ENCODE results near the gene ATP6V1C2.

Gene ATP6V1C2

GRCh38 chr2:10707831-10708230 is 13.6 kb upstream of the ATP6V1C2 start:
- Histone ChIP-seq H3K27ac (ENCODE audit: low read length) (no peak overlapping the region), H3K9ac (ENCODE audit: low read length) (no peak overlapping the region), H3K4me1 (ENCODE audit: control insufficient read depth, low read depth, low read length) (no peaks in the 10 kb centered on the region), H3K4me3 (ENCODE audit: low read length) (no peak overlapping the region), H3K36me3 (ENCODE audit: control insufficient read depth, low read depth, low read length) (no peaks in the 10 kb centered on the region), H3K9me3 (ENCODE audit: control insufficient read depth, low read depth, low read length) (no peaks in the 10 kb centered on the region), H3K27me3 (ENCODE audit: control insufficient read depth, insufficient read depth, low read length) (no peaks in the 10 kb centered on the region)

GRCh38 chr2:10709290-10709939 is 12.0 kb upstream of the ATP6V1C2 start:
- Histone ChIP-seq H3K9ac (ENCODE audit: low read length) (no peak overlapping the region), H3K27ac (ENCODE audit: low read length) (no peak overlapping the region), H3K9me3 (ENCODE audit: control insufficient read depth, low read depth, low read length) (no peaks in the 10 kb centered on the region), H3K27me3 (ENCODE audit: control insufficient read depth, insufficient read depth, low read length) (no peaks in the 10 kb centered on the region), H3K4me1 (ENCODE audit: control insufficient read depth, low read depth, low read length) (no peaks in the 10 kb centered on the region), H3K4me3 (ENCODE audit: low read length) (no peak overlapping the region), H3K36me3 (ENCODE audit: control insufficient read depth, low read depth, low read length) (no peaks in the 10 kb centered on the region)

GRCh38 chr2:10712185-10712809 is 9.1 kb upstream of the ATP6V1C2 start:
- no peak overlapping the region for H3K4me3 ChIP-seq (ENCODE audit: low read length)
- no peaks in the 10 kb centered on the region for H3K9me3 ChIP-seq (ENCODE audit: control insufficient read depth, low read depth, low read length)
- H3K9ac ChIP-seq (ENCODE audit: low read length), result no peak overlapping the region
- no peak overlapping the region for H3K27ac ChIP-seq (ENCODE audit: low read length)
- peaks cover 2% of the 10 kb centered on the region for H3K27me3 ChIP-seq (ENCODE audit: control insufficient read depth, insufficient read depth, low read length)
- no peaks in the 10 kb centered on the region for H3K36me3 ChIP-seq (ENCODE audit: control insufficient read depth, low read depth, low read length)
- H3K4me1 ChIP-seq (ENCODE audit: control insufficient read depth, low read depth, low read length), result no peaks in the 10 kb centered on the region

GRCh38 chr2:10716581-10716980 is 4.8 kb upstream of the ATP6V1C2 start:
- H3K9me3 ChIP-seq (ENCODE audit: control insufficient read depth, low read depth, low read length), result no peaks in the 10 kb centered on the region
- H3K27ac ChIP-seq (ENCODE audit: low read length), result no peak overlapping the region
- H3K4me1 ChIP-seq (ENCODE audit: control insufficient read depth, low read depth, low read length), result peaks cover 5% of the 10 kb centered on the region
- H3K36me3 ChIP-seq (ENCODE audit: control insufficient read depth, low read depth, low read length), result no peaks in the 10 kb centered on the region
- H3K4me3 ChIP-seq (ENCODE audit: low read length), result no peak overlapping the region
- no peak overlapping the region for H3K9ac ChIP-seq (ENCODE audit: low read length)
- H3K27me3 ChIP-seq (ENCODE audit: control insufficient read depth, insufficient read depth, low read length), result peaks cover 42% of the 10 kb centered on the region

- no peaks in the 10 kb centered on the region for H3K9me3 ChIP-seq (ENCODE audit: control insufficient read depth, low read depth, low read length)
- H3K27me3 ChIP-seq (ENCODE audit: control insufficient read depth, insufficient read depth, low read length), result peaks cover 52% of the 10 kb centered on the region
- no peak overlapping the region for H3K4me3 ChIP-seq (ENCODE audit: low read length)
- H3K36me3 ChIP-seq (ENCODE audit: control insufficient read depth, low read depth, low read length), result no peaks in the 10 kb centered on the region
- no peak overlapping the region for H3K9ac ChIP-seq (ENCODE audit: low read length)
- H3K27ac ChIP-seq (ENCODE audit: low read length), result no peak overlapping the region
- peaks cover 10% of the 10 kb centered on the region for H3K4me1 ChIP-seq (ENCODE audit: control insufficient read depth, low read depth, low read length)
These were observed 3.8 kb upstream of the ATP6V1C2 start for GRCh38 chr2:10717628-10718027.

GRCh38 chr2:10720306-10720705 is 1.1 kb upstream of the ATP6V1C2 start:
- peaks cover 10% of the 10 kb centered on the region for H3K4me1 ChIP-seq (ENCODE audit: control insufficient read depth, low read depth, low read length)
- H3K4me3 ChIP-seq (ENCODE audit: low read length), result no peak overlapping the region
- H3K27ac ChIP-seq (ENCODE audit: low read length), result no peak overlapping the region
- no peak overlapping the region for H3K9ac ChIP-seq (ENCODE audit: low read length)
- no peaks in the 10 kb centered on the region for H3K36me3 ChIP-seq (ENCODE audit: control insufficient read depth, low read depth, low read length)
- no peaks in the 10 kb centered on the region for H3K9me3 ChIP-seq (ENCODE audit: control insufficient read depth, low read depth, low read length)
- H3K27me3 ChIP-seq (ENCODE audit: control insufficient read depth, insufficient read depth, low read length), result peaks cover 79% of the 10 kb centered on the region

GRCh38 chr2:10720947-10721395 is 459 bp upstream of the ATP6V1C2 start:
- Histone ChIP-seq H3K27ac (ENCODE audit: low read length) (no peak overlapping the region), H3K4me3 (ENCODE audit: low read length) (peak overlapping the region; percentile 51), H3K4me1 (ENCODE audit: control insufficient read depth, low read depth, low read length) (peaks cover 10% of the 10 kb centered on the region), H3K9me3 (ENCODE audit: control insufficient read depth, low read depth, low read length) (no peaks in the 10 kb centered on the region), H3K27me3 (ENCODE audit: control insufficient read depth, insufficient read depth, low read length) (peaks cover 79% of the 10 kb centered on the region), H3K9ac (ENCODE audit: low read length) (no peak overlapping the region), H3K36me3 (ENCODE audit: control insufficient read depth, low read depth, low read length) (no peaks in the 10 kb centered on the region)

- H3K27me3 ChIP-seq (ENCODE audit: control insufficient read depth, insufficient read depth, low read length), result peaks cover 76% of the 10 kb centered on the region
- H3K36me3 ChIP-seq (ENCODE audit: control insufficient read depth, low read depth, low read length), result no peaks in the 10 kb centered on the region
- H3K9me3 ChIP-seq (ENCODE audit: control insufficient read depth, low read depth, low read length), result no peaks in the 10 kb centered on the region
- no peak overlapping the region for H3K27ac ChIP-seq (ENCODE audit: low read length)
- H3K4me3 ChIP-seq (ENCODE audit: low read length), result peak overlapping the region; percentile 58
- peaks cover 10% of the 10 kb centered on the region for H3K4me1 ChIP-seq (ENCODE audit: control insufficient read depth, low read depth, low read length)
- no peak overlapping the region for H3K9ac ChIP-seq (ENCODE audit: low read length)
These were observed 909 bp downstream of the ATP6V1C2 start for GRCh38 chr2:10722252-10722825.

- Histone ChIP-seq H3K4me3 (ENCODE audit: low read length) (no peak overlapping the region), H3K9ac (ENCODE audit: low read length) (no peak overlapping the region), H3K27ac (ENCODE audit: low read length) (no peak overlapping the region), H3K27me3 (ENCODE audit: control insufficient read depth, insufficient read depth, low read length) (no peaks in the 10 kb centered on the region), H3K4me1 (ENCODE audit: control insufficient read depth, low read depth, low read length) (no peaks in the 10 kb centered on the region), H3K36me3 (ENCODE audit: control insufficient read depth, low read depth, low read length) (no peaks in the 10 kb centered on the region), H3K9me3 (ENCODE audit: control insufficient read depth, low read depth, low read length) (no peaks in the 10 kb centered on the region)
These were observed 11.6 kb downstream of the ATP6V1C2 start for GRCh38 chr2:10732924-10733565.

- Histone ChIP-seq H3K4me3 (ENCODE audit: low read length) (no peak overlapping the region), H3K4me1 (ENCODE audit: control insufficient read depth, low read depth, low read length) (no peaks in the 10 kb centered on the region), H3K36me3 (ENCODE audit: control insufficient read depth, low read depth, low read length) (no peaks in the 10 kb centered on the region), H3K9me3 (ENCODE audit: control insufficient read depth, low read depth, low read length) (no peaks in the 10 kb centered on the region), H3K9ac (ENCODE audit: low read length) (no peak overlapping the region), H3K27me3 (ENCODE audit: control insufficient read depth, insufficient read depth, low read length) (no peaks in the 10 kb centered on the region), H3K27ac (ENCODE audit: low read length) (no peak overlapping the region)
These were observed 12.1 kb downstream of the ATP6V1C2 start for GRCh38 chr2:10733566-10733925.

GRCh38 chr2:10733980-10734379 is 12.6 kb downstream of the ATP6V1C2 start:
- Histone ChIP-seq H3K9me3 (ENCODE audit: control insufficient read depth, low read depth, low read length) (no peaks in the 10 kb centered on the region), H3K27ac (ENCODE audit: low read length) (no peak overlapping the region), H3K27me3 (ENCODE audit: control insufficient read depth, insufficient read depth, low read length) (no peaks in the 10 kb centered on the region)

More at GRCh38 chr2:10733980-10734379, 12.6 kb downstream of the ATP6V1C2 start:
- Histone ChIP-seq H3K9ac (ENCODE audit: low read length) (no peak overlapping the region), H3K4me3 (ENCODE audit: low read length) (no peak overlapping the region), H3K36me3 (ENCODE audit: control insufficient read depth, low read depth, low read length) (no peaks in the 10 kb centered on the region), H3K4me1 (ENCODE audit: control insufficient read depth, low read depth, low read length) (no peaks in the 10 kb centered on the region)
